D721Med (cell line): ENCODE data around the gene ST6GALNAC5.

Source experiments
- DNase-seq: peaks from one replicate; pipeline ENCODE4 v3.0.0; 2011; ENCODE audit warnings: low spot score; ENCODE audit not compliant: insufficient read length
- FAIRE-seq: peaks from 2 replicates; lab custom pipeline; 2011; peaks lifted over from hg19 to GRCh38; lab: Jason Lieb, UNC
- TF ChIP-seq, protein P1 (sequence below): IDR thresholded peaks from 2 replicates; pipeline ENCODE4 v1.5.1; 2012; ENCODE audit warnings: mild to moderate bottlenecking, control low read depth; ENCODE audit not compliant: insufficient read depth; ENCODE audit errors: missing control alignments

Gene ST6GALNAC5

DNA sequence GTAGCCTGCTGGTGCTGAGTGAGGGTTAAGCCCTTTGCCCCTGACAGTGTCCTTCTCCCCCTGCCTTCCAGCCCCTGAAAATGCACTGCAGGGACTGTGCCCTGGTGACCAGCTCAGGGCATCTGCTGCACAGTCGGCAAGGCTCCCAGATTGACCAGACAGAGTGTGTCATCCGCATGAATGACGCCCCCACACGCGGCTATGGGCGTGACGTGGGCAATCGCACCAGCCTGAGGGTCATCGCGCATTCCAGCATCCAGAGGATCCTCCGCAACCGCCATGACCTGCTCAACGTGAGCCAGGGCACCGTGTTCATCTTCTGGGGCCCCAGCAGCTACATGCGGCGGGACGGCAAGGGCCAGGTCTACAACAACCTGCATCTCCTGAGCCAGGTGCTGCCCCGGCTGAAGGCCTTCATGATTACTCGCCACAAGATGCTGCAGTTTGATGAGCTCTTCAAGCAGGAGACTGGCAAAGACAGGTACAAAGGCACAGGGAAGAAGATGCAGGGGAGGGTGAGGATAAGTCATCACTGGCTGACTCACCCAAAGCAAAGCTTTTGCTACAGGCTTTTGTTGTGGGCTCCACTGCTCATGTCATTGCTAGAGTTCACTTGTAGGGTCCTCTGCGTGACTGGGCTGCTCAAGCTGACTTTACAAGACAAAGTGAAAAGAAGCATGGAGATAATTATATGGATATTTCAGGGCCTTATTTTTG lies 177.0 kb downstream of the ST6GALNAC5 start:
- FAIRE-seq (no peak), DNase-seq (no peak)

DNA sequence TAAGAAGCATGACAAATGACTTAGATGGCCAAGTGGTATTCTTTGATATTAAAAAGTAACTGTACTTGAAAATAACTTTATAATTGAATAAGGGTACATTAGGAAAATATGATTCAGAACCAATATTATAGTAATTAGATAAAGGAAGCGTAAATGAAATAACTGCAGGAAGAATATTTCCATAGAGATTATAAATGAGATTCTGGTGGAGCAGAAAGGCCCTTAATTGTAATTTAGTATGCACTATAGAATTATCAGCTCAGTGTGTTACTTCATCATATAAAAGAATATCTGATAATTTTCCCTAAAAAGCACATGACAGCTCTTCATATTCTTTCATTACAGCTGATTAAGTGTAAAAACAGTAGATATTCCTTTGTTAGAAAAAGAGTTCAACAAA lies 180.3 kb downstream of the ST6GALNAC5 start:
- no peak for DNase-seq
- TF ChIP-seq, protein P1, sequence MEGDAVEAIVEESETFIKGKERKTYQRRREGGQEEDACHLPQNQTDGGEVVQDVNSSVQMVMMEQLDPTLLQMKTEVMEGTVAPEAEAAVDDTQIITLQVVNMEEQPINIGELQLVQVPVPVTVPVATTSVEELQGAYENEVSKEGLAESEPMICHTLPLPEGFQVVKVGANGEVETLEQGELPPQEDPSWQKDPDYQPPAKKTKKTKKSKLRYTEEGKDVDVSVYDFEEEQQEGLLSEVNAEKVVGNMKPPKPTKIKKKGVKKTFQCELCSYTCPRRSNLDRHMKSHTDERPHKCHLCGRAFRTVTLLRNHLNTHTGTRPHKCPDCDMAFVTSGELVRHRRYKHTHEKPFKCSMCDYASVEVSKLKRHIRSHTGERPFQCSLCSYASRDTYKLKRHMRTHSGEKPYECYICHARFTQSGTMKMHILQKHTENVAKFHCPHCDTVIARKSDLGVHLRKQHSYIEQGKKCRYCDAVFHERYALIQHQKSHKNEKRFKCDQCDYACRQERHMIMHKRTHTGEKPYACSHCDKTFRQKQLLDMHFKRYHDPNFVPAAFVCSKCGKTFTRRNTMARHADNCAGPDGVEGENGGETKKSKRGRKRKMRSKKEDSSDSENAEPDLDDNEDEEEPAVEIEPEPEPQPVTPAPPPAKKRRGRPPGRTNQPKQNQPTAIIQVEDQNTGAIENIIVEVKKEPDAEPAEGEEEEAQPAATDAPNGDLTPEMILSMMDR = no peak
- FAIRE-seq = no peak

More for the DNA sequence above, 177.0 kb downstream of the ST6GALNAC5 start:
- TF ChIP-seq, protein P1 = no peak

DNA sequence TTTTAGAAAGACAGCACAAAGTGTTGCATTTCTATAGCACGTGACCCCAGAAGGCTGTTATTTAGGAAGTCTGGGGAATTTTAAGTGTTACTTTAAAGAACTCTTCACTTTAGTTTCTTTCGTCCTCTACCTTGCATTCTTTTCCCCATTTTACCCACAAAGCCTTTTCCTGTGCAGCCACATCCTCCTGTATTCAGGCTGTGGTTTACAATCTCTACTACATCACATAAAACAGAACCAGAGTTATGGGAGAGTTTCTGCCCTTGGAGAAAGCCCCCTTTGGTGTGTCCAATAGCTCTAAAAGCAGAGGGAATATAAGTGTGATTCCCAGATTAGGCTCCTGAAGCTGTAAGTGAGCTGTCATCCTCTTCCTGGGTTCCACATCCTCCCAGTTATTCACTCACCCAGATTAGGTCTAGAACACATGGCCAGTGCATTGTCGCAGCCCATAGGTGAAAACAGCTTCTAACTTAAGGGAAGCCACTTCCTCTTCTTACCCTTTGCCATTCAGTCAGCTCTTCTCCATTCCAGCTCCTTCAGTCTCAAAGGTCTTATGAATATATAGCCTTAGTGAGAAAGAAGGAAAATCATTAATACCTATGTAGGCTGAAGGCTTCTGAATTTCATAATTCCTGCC lies 180.8 kb downstream of the ST6GALNAC5 start:
- TF ChIP-seq, protein P1 = no peak
- no peak for FAIRE-seq

DNA sequence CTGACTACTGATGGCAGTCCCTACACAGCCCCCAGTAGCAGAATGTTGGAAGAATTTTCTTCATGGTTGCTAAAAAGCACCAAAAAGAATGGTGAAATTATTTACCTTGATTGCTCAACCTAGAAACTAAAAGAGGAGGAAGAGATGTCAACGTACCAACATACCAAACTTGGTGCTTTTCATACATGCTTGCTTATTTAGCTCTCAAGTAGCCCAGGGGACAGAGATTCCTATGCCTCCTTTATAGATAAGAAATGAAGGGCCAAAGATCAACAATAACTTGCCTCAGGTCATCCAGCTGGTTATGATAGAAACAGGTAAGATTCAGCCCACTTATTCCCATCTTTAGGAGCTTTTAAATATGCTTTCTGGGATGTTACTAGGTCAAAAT lies 181.3 kb downstream of the ST6GALNAC5 start:
- FAIRE-seq = no peak
- no peak for DNase-seq
- TF ChIP-seq, protein P1 = no peak

More for the DNA sequence above, 180.8 kb downstream of the ST6GALNAC5 start:
- DNase-seq = no peak

DNA sequence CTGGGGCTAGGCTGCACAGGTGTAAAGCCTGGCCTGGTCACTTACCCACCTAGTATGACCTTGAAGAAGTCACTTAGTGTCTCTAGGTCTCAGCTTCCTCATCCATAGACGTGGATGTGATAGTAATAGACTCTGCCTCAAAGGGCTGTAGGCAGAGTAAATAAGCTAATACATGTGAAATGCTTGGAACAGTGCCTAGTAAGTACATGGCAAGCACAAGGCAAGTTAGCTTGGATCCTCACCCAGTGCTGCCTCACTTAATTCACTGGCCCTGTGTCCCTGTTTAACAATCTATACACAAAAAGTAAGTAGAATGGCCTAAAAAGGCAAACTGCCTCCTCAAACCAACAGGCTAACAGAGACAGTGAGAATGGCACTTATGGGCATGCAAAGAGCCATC lies 184.1 kb downstream of the ST6GALNAC5 start:
- FAIRE-seq (no peak), DNase-seq (no peak)
- TF ChIP-seq, protein P1 = no peak

DNA sequence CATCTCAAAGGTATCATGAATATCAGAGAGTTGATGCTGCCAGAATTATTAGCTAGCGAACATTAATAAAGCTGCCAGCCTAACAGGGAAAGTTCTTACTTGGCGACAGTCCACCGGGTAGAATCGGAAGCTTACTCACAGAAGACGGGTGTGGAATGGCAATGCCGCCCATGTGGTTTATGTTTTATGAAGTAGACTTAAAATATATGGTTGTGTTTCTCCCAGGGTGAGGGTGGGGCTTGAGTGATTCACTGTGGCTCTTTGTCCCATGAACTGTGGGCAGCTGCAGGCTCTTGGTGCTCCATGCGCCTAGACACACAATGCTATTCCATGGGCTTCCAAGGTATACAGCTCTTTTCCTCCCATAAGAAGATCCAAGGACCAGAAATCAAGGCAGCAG lies 189.2 kb downstream of the ST6GALNAC5 start:
- DNase-seq (no peak), FAIRE-seq (no peak)
- TF ChIP-seq, protein P1 = no peak
